ENCODE measurements around the gene ELL3.
A peak's percentile ranks its signal among the peaks of the same experiment; 100 is the strongest.

- TF ChIP-seq, protein P1, sequence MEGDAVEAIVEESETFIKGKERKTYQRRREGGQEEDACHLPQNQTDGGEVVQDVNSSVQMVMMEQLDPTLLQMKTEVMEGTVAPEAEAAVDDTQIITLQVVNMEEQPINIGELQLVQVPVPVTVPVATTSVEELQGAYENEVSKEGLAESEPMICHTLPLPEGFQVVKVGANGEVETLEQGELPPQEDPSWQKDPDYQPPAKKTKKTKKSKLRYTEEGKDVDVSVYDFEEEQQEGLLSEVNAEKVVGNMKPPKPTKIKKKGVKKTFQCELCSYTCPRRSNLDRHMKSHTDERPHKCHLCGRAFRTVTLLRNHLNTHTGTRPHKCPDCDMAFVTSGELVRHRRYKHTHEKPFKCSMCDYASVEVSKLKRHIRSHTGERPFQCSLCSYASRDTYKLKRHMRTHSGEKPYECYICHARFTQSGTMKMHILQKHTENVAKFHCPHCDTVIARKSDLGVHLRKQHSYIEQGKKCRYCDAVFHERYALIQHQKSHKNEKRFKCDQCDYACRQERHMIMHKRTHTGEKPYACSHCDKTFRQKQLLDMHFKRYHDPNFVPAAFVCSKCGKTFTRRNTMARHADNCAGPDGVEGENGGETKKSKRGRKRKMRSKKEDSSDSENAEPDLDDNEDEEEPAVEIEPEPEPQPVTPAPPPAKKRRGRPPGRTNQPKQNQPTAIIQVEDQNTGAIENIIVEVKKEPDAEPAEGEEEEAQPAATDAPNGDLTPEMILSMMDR (IDR thresholded peaks at IDR 0.05 in 4 of 5, conservative IDR thresholded peaks at IDR 0.05 in 1 of 5): no peak
- peak; percentile 55 to 61 for TF ChIP-seq POLR2A (IDR thresholded peaks at IDR 0.05)
These were observed 23.7 kb upstream of the ELL3 start, which contains the start of gene HYPK for GRCh38 chr15:43800286-43801141.
